CD14-positive monocyte (primary cell): ENCODE measurements around the gene TRPM6. TPM values are rescaled to one million over a fixed set of nuclear protein-coding genes. Genes with fewer than 3 reads are reported as not detected.

Source experiments
- DNase-seq, 3 donors: peaks; one replicate each; pipeline ENCODE4 v3.0.0-alpha.2; 2011 to 2022
- H2AFZ ChIP-seq: 2 replicates; pipeline ENCODE4 v1.6.0; 2012; ENCODE audit warnings: mild to moderate bottlenecking, low read depth, low read length, inconsistent platforms; ENCODE audit not compliant: insufficient read depth, poor library complexity, severe bottlenecking
- H3K27ac ChIP-seq, 2 donors: 1 replicate in 1 of 2; 2 replicates in 1 of 2; pipeline ENCODE4 v1.5.1; 2012 to 2013; ENCODE audit warnings: low read length in 2 of 2, control low read depth in 1 of 2, inconsistent platforms in 1 of 2, low read depth in 1 of 2, mild to moderate bottlenecking in 1 of 2
- H3K27me3 ChIP-seq, 2 donors: one replicate each; pipeline versions ENCODE4 v1.6.0 to v1.6.1; 2011 to 2013; ENCODE audit warnings: low read length in 2 of 2; ENCODE audit not compliant: control insufficient read depth in 2 of 2, insufficient read depth in 2 of 2
- H3K36me3 ChIP-seq, 2 donors: replicated peaks in 1 of 2; 1 replicate in 1 of 2; 2 replicates in 1 of 2; pipeline versions ENCODE4 v1.5.1 to v1.6.1; 2012 to 2013; ENCODE audit warnings: low read length in 2 of 2, control low read depth in 1 of 2, inconsistent platforms in 1 of 2, mild to moderate bottlenecking in 1 of 2; ENCODE audit not compliant: insufficient read depth in 2 of 2, control insufficient read depth in 1 of 2
- H3K4me1 ChIP-seq, 2 donors: 1 replicate in 1 of 2; 2 replicates in 1 of 2; pipeline versions ENCODE4 v1.5.1 to v1.6.1; 2012 to 2013; ENCODE audit warnings: low read length in 2 of 2, control low read depth in 1 of 2, inconsistent platforms in 1 of 2, mild to moderate bottlenecking in 1 of 2, moderate library complexity in 1 of 2; ENCODE audit not compliant: insufficient read depth in 2 of 2, control insufficient read depth in 1 of 2
- H3K4me2 ChIP-seq: replicated peaks from 2 replicates; pipeline ENCODE3; 2012; ENCODE audit warnings: low read length, moderate library complexity, mild to moderate bottlenecking; ENCODE audit not compliant: poor library complexity, severe bottlenecking; ENCODE audit errors: extremely low read depth
- H3K4me3 ChIP-seq, 3 experiments: fragments of 200-600 bp in 1 of 3; sonication (generic) in 1 of 3; replicated peaks in 1 of 3; 1 replicate in 2 of 3; 2 replicates in 1 of 3; pipeline ENCODE4 v1.5.1; 2011 to 2013; ENCODE audit warnings: low read length in 3 of 3, mild to moderate bottlenecking in 3 of 3, control low read depth in 2 of 3, low read depth in 2 of 3, inconsistent platforms in 1 of 3, moderate library complexity in 1 of 3
- H3K79me2 ChIP-seq: 2 replicates; pipeline ENCODE4 v1.6.0; 2012; ENCODE audit warnings: mild to moderate bottlenecking, control low read depth, inconsistent platforms, low read length, moderate library complexity; ENCODE audit not compliant: insufficient read depth
- H3K9ac ChIP-seq: 2 replicates; pipeline ENCODE4 v1.6.0; 2017; ENCODE audit warnings: low read length, mild to moderate bottlenecking; ENCODE audit not compliant: insufficient read depth, poor library complexity, severe bottlenecking
- H3K9me3 ChIP-seq, 2 donors: replicated peaks in 1 of 2; 1 replicate in 1 of 2; 2 replicates in 1 of 2; pipeline versions ENCODE4 v1.5.1 to v1.6.1; 2012 to 2013; ENCODE audit warnings: low read length in 2 of 2, control low read depth in 1 of 2; ENCODE audit not compliant: control insufficient read depth in 1 of 2, insufficient read depth in 1 of 2
- H4K20me1 ChIP-seq: 2 replicates; pipeline ENCODE4 v1.6.0; 2012; ENCODE audit warnings: mild to moderate bottlenecking, low read length, control low read depth, moderate library complexity; ENCODE audit not compliant: insufficient read depth
- H3K27ac Mint-ChIP-seq, 7 donors: one replicate each; pipeline ENCODE4 v1.8.0; 2020; ENCODE audit warnings: mild to moderate bottlenecking in 7 of 7, mixed read lengths in 7 of 7, moderate library complexity in 6 of 7, inconsistent platforms in 2 of 7
- H3K27me3 Mint-ChIP-seq, 3 donors: one replicate each; pipeline ENCODE4 v1.8.0; 2021 to 2022; ENCODE audit warnings: low read depth in 3 of 3, mild to moderate bottlenecking in 3 of 3, mixed read lengths in 3 of 3, moderate library complexity in 3 of 3, inconsistent platforms in 1 of 3
- H3K36me3 Mint-ChIP-seq, 2 donors: one replicate each; pipeline ENCODE4 v1.8.0; 2020; ENCODE audit warnings: mixed read lengths in 2 of 2, inconsistent platforms in 1 of 2, mild to moderate bottlenecking in 1 of 2
- H3K4me1 Mint-ChIP-seq: one replicate; pipeline ENCODE4 v1.8.0; 2020; ENCODE audit warnings: mild to moderate bottlenecking, mixed read lengths
- H3K4me3 Mint-ChIP-seq, 2 donors: one replicate each; pipeline ENCODE4 v1.8.0; 2020; ENCODE audit warnings: mild to moderate bottlenecking in 2 of 2, mixed read lengths in 2 of 2, moderate library complexity in 1 of 2
- H3K9me3 Mint-ChIP-seq, 7 donors: one replicate each; pipeline ENCODE4 v1.8.0; 2020 to 2022; ENCODE audit warnings: mixed read lengths in 7 of 7, mild to moderate bottlenecking in 6 of 7, moderate library complexity in 6 of 7, inconsistent platforms in 2 of 7
- WGBS: methylation state at CpG from one replicate; pipeline ENCODE4 v1.1.5; 2013; ENCODE audit warnings: missing lambda C conversion rate; ENCODE audit not compliant: insufficient coverage; 5-methylcytosine and 5-hydroxymethylcytosine counted together
- intact Hi-C, 2 donors: fragments of 100-400 bp; cut with micrococcal nuclease; formaldehyde crosslinking; loops; one replicate each; pipeline versions ENCODE4 v1.15.0 to v1.15.1; 2023
- polyA plus RNA-seq, 3 donors: library from polyadenylated mRNA; depleted of rRNA in 1 of 3; unstranded in 2 of 3; stranded (reverse) in 1 of 3; fragments of 300-500 nt in 2 of 3; fragments of >200 nt in 1 of 3; fragmentation: Illumina TruSeq in 2 of 3; gene quantifications; 1 replicate in 2 of 3; 2 replicates in 1 of 3; pipeline ENCODE4 v1.2.3, GENCODE V29; 2012 to 2021
- TF ChIP-seq, protein P1 (sequence below): fragments of 200-600 bp; IDR thresholded peaks from one replicate; pipeline ENCODE4 v1.8.0; 2022; ENCODE audit warnings: antibody characterized with exemption, mild to moderate bottlenecking

The TRPM6 gene
- polyA plus RNA-seq, 3 donors = not detected

DNA sequence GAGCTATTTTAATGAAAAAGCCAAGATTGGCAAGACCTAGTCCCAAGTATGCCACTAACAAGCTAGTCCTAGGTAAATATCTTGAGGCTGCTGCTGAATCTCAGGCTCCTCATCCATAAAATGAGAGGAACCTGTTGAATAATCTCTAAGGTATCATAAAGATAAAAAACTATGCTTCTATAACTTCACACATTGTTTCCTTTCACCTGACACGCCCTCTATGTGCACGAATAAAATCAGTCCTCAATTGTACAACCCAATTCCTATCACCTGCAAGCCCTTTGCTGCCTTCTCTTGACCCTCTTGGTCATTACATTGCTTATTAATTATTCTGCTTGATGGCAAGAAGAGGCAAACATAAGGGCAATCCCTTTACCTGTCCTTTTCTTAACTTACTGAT is 69.9 kb downstream of the TRPM6 start:
- Mint-ChIP-seq H3K4me3 (no peak overlapping the region), H3K27me3 (peaks cover 0 to 2% (median 2%) of the 10 kb centered on the region in 3 donors), H3K36me3 (no peaks in the 10 kb centered on the region), H3K9me3 (peaks cover 0 to 5% (median 0%) of the 10 kb centered on the region in 7 donors), H3K27ac (no peak overlapping the region), H3K4me1 (no peaks in the 10 kb centered on the region)
- TF ChIP-seq, protein P1, sequence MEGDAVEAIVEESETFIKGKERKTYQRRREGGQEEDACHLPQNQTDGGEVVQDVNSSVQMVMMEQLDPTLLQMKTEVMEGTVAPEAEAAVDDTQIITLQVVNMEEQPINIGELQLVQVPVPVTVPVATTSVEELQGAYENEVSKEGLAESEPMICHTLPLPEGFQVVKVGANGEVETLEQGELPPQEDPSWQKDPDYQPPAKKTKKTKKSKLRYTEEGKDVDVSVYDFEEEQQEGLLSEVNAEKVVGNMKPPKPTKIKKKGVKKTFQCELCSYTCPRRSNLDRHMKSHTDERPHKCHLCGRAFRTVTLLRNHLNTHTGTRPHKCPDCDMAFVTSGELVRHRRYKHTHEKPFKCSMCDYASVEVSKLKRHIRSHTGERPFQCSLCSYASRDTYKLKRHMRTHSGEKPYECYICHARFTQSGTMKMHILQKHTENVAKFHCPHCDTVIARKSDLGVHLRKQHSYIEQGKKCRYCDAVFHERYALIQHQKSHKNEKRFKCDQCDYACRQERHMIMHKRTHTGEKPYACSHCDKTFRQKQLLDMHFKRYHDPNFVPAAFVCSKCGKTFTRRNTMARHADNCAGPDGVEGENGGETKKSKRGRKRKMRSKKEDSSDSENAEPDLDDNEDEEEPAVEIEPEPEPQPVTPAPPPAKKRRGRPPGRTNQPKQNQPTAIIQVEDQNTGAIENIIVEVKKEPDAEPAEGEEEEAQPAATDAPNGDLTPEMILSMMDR = no peak
- WGBS = 80% methylated on average over 1 of the region's 2 CpGs
- H3K27ac ChIP-seq = no peak overlapping the region
- H3K9ac ChIP-seq = no peak overlapping the region
- no peaks in the 10 kb centered on the region for H3K36me3 ChIP-seq
- no peak overlapping the region for H2AFZ ChIP-seq
- no peak for DNase-seq
- H3K79me2 ChIP-seq = no peaks in the 10 kb centered on the region
- no peak overlapping the region for H3K4me2 ChIP-seq
- no peak overlapping the region for H3K4me3 ChIP-seq
- H3K9me3 ChIP-seq = no peaks in the 10 kb centered on the region
- H4K20me1 ChIP-seq = no peaks in the 10 kb centered on the region
- no peaks in the 10 kb centered on the region for H3K4me1 ChIP-seq
- H3K27me3 ChIP-seq = no peaks in the 10 kb centered on the region
- intact Hi-C loops = no loop called here

GRCh38 chr9:74817281-74817810 is 70.4 kb downstream of the TRPM6 start:
- Histone ChIP-seq H3K4me1 (no peaks in the 10 kb centered on the region), H3K9ac (no peak overlapping the region), H3K4me2 (no peak overlapping the region), H3K79me2 (no peaks in the 10 kb centered on the region), H3K4me3 (no peak overlapping the region), H3K9me3 (no peaks in the 10 kb centered on the region), H3K36me3 (no peaks in the 10 kb centered on the region), H2AFZ (no peak overlapping the region), H3K27ac (no peak overlapping the region), H3K27me3 (no peaks in the 10 kb centered on the region), H4K20me1 (no peaks in the 10 kb centered on the region)
- Mint-ChIP-seq H3K9me3 (peaks cover 0 to 5% (median 0%) of the 10 kb centered on the region in 7 donors), H3K36me3 (no peaks in the 10 kb centered on the region), H3K27ac (no peak overlapping the region), H3K4me3 (no peak overlapping the region), H3K4me1 (no peaks in the 10 kb centered on the region), H3K27me3 (peaks cover 0 to 4% (median 2%) of the 10 kb centered on the region in 3 donors)
- WGBS = 100% methylated on average over 1 of the region's 9 CpGs
- TF ChIP-seq, protein P1 = no peak
- intact Hi-C loops = no loop called here
- no peak for DNase-seq
